GM12878 (cell line): ENCODE data around the gene EVI5L. TPM values are rescaled to one million over a fixed set of nuclear protein-coding genes. Genes with fewer than 3 reads are reported as not detected.
A peak's percentile ranks its signal among the peaks of the same experiment; 100 is the strongest.

Source experiments
- CBFB ChIP-seq: IDR thresholded peaks from 2 replicates; pipeline ENCODE4 v1.6.1; 2016; ENCODE audit warnings: antibody characterized with exemption, low read depth
- CHD1 ChIP-seq: IDR thresholded peaks from 2 replicates; pipeline ENCODE4 v1.6.1; 2012; ENCODE audit warnings: low read depth, low read length, improper control_type of control experiment
- FOS ChIP-seq: IDR thresholded peaks from 3 replicates; pipeline ENCODE4 v1.6.1; 2011; ENCODE audit warnings: borderline replicate concordance; ENCODE audit not compliant: insufficient read length; ENCODE audit errors: extremely low read depth
- HDGF ChIP-seq: fragments of 450-650 bp; IDR thresholded peaks from 2 replicates; pipeline ENCODE4 v1.6.1; 2016; ENCODE audit warnings: antibody characterized with exemption
- IKZF1 ChIP-seq: fragments of 450-650 bp; conservative IDR thresholded peaks from 2 replicates; pipeline ENCODE4 v1.6.1; 2017; ENCODE audit warnings: antibody characterized with exemption, mild to moderate bottlenecking
- IKZF2 ChIP-seq, 2 experiments: fragments of 450-650 bp; IDR thresholded peaks; 2 replicates each; pipeline ENCODE4 v1.6.1; 2017; ENCODE audit warnings: mild to moderate bottlenecking in 2 of 2, moderate library complexity in 2 of 2
- MAX ChIP-seq: IDR thresholded peaks from 2 replicates; pipeline ENCODE4 v1.6.1; 2012; ENCODE audit warnings: low read depth, low read length, improper control_type of control experiment
- MLLT1 ChIP-seq: fragments of 450-650 bp; IDR thresholded peaks from 2 replicates; pipeline ENCODE4 v1.6.1; 2016; ENCODE audit warnings: mild to moderate bottlenecking
- MXI1 ChIP-seq: fragments of 150-350 bp; IDR thresholded peaks from 2 replicates; pipeline ENCODE4 v1.6.1; 2011; ENCODE audit warnings: low read depth, mild to moderate bottlenecking, inconsistent platforms, low read length, improper control_type of control experiment
- NBN ChIP-seq: fragments of 450-650 bp; IDR thresholded peaks from 2 replicates; pipeline ENCODE4 v1.6.1; 2016
- PAX5 ChIP-seq: IDR thresholded peaks from 2 replicates; pipeline ENCODE4 v1.6.1; 2011; ENCODE audit warnings: low read depth, low read length, borderline replicate concordance
- RAD21 ChIP-seq: IDR thresholded peaks from 2 replicates; pipeline ENCODE4 v1.6.1; 2011; ENCODE audit warnings: mild to moderate bottlenecking, low read depth, low read length, moderate library complexity; ENCODE audit not compliant: insufficient read depth
- SMAD5 ChIP-seq: IDR thresholded peaks from 2 replicates; pipeline ENCODE4 v1.6.1; 2016; ENCODE audit warnings: antibody characterized with exemption, low read depth
- SPI1 ChIP-seq: IDR thresholded peaks from 2 replicates; pipeline ENCODE4 v1.6.1; 2011; ENCODE audit warnings: low read depth, mild to moderate bottlenecking, low read length, moderate library complexity, borderline replicate concordance; ENCODE audit not compliant: insufficient read depth
- STAT1 ChIP-seq: fragments of 450-650 bp; conservative IDR thresholded peaks from 2 replicates; pipeline ENCODE4 v1.6.1; 2014; ENCODE audit warnings: antibody characterized with exemption, mild to moderate bottlenecking
- TAF1 ChIP-seq: IDR thresholded peaks from 2 replicates; pipeline ENCODE4 v1.6.1; 2011; ENCODE audit warnings: mild to moderate bottlenecking, low read depth, low read length, borderline replicate concordance
- TBL1XR1 ChIP-seq: IDR thresholded peaks from 2 replicates; pipeline ENCODE4 v1.6.1; 2012; ENCODE audit warnings: low read depth, low read length, improper control_type of control experiment
- TCF12 ChIP-seq: IDR thresholded peaks from 2 replicates; pipeline ENCODE4 v1.6.1; 2011; ENCODE audit warnings: low read depth, mild to moderate bottlenecking, low read length
- TCF3 ChIP-seq: IDR thresholded peaks from 2 replicates; pipeline ENCODE4 v1.6.1; 2012; ENCODE audit warnings: low read depth, mild to moderate bottlenecking, low read length, borderline replicate concordance; ENCODE audit not compliant: insufficient read depth
- ZBTB33 ChIP-seq: fragments of 450-650 bp; IDR thresholded peaks from 2 replicates; pipeline ENCODE4 v1.6.1; 2017; ENCODE audit warnings: mild to moderate bottlenecking
- polyA plus RNA-seq, 11 experiments: library from polyadenylated mRNA; depleted of rRNA in 4 of 11; unstranded in 6 of 11; stranded (reverse) in 5 of 11; fragments of >200 nt; fragmentation: Nextera tagmentation in 4 of 11; fragmentation: Illumina TruSeq in 1 of 11; extraction: Ambion mirVana in 4 of 11; extraction: Trizol in 1 of 11; gene quantifications; 1 replicate in 1 of 11; 2 replicates in 10 of 11; pipeline versions ENCODE4 v1.2.1 to v1.2.3, GENCODE V29; 2011 to 2016; ENCODE audit warnings: inconsistent platforms in 2 of 11, missing spikeins in 2 of 11, low read depth in 1 of 11
- total RNA-seq, 4 experiments: library from RNA; depleted of rRNA in 3 of 4; stranded (reverse); fragments of >200 nt in 3 of 4; fragmentation: Illumina TruSeq in 1 of 4; extraction: Trizol in 1 of 4; gene quantifications; 2 replicates each; pipeline versions ENCODE4 v1.2.1 to v1.2.3, GENCODE V29; 2013 to 2021
- TF ChIP-seq, protein P1 (sequence below): fragments of 450-650 bp; formaldehyde crosslinking; IDR thresholded peaks from 2 replicates; pipeline ENCODE4 v1.4.0; 2020; ENCODE audit warnings: mild to moderate bottlenecking, moderate library complexity
- TF ChIP-seq, protein P2 (sequence below): IDR thresholded peaks from 2 replicates; pipeline ENCODE4 v1.6.1; 2011; ENCODE audit warnings: low read depth, mild to moderate bottlenecking, low read length, moderate library complexity, borderline replicate concordance; ENCODE audit errors: extremely low read depth

The EVI5L gene
- total and polyA plus RNA-seq, 10 of the 15 experiments (the other 5 are each of a cell fraction or from before 2014, with no cell fraction given) = 0.23 to 13.8 (median 5.0) TPM

GRCh38 chr19:7903244-7904073, 73.4 kb downstream of the EVI5L start, which contains the start of gene MAP2K7 (continued):
- TF ChIP-seq MXI1 = peak; percentile 19
- TF ChIP-seq SMAD5 = peak; percentile 51; the same call in 1 of the 2 replicates
- TF ChIP-seq, protein P1, sequence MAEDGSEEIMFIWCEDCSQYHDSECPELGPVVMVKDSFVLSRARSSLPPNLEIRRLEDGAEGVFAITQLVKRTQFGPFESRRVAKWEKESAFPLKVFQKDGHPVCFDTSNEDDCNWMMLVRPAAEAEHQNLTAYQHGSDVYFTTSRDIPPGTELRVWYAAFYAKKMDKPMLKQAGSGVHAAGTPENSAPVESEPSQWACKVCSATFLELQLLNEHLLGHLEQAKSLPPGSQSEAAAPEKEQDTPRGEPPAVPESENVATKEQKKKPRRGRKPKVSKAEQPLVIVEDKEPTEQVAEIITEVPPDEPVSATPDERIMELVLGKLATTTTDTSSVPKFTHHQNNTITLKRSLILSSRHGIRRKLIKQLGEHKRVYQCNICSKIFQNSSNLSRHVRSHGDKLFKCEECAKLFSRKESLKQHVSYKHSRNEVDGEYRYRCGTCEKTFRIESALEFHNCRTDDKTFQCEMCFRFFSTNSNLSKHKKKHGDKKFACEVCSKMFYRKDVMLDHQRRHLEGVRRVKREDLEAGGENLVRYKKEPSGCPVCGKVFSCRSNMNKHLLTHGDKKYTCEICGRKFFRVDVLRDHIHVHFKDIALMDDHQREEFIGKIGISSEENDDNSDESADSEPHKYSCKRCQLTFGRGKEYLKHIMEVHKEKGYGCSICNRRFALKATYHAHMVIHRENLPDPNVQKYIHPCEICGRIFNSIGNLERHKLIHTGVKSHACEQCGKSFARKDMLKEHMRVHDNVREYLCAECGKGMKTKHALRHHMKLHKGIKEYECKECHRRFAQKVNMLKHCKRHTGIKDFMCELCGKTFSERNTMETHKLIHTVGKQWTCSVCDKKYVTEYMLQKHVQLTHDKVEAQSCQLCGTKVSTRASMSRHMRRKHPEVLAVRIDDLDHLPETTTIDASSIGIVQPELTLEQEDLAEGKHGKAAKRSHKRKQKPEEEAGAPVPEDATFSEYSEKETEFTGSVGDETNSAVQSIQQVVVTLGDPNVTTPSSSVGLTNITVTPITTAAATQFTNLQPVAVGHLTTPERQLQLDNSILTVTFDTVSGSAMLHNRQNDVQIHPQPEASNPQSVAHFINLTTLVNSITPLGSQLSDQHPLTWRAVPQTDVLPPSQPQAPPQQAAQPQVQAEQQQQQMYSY (CRISPR knock-in tag) = no peak
- TF ChIP-seq, protein P2, sequence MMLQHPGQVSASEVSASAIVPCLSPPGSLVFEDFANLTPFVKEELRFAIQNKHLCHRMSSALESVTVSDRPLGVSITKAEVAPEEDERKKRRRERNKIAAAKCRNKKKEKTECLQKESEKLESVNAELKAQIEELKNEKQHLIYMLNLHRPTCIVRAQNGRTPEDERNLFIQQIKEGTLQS = peak; percentile 35; the same call in 1 of the 2 replicates
- TF ChIP-seq TAF1 = peak; percentile 61; the same call in 1 of the 2 replicates
- peak; percentile 36; the same call in 1 of the 2 replicates for TF ChIP-seq RAD21
- no peak for TF ChIP-seq CBFB
- peak; percentile 27; the same call in 1 of the 2 replicates for TF ChIP-seq TBL1XR1
- TF ChIP-seq TCF3 = 0 out of 2 replicates have a peak, but pooled peaks have one; percentile 36
- no peak for TF ChIP-seq SPI1
- peak; percentile 61; the same call in 1 of the 2 replicates for TF ChIP-seq NBN
- TF ChIP-seq MAX = peak; percentile 56; the same call in 1 of the 2 replicates
- 0 out of 2 replicates have a peak, but pooled peaks have one; percentile 31 for TF ChIP-seq CHD1
- TF ChIP-seq HDGF = peak; percentile 89; the same call in 1 of the 2 replicates
- 0 out of 2 replicates have a peak, but pooled peaks have one; percentile 27 for TF ChIP-seq MLLT1
- no peak for TF ChIP-seq FOS
- TF ChIP-seq ZBTB33 = no peak
- no peak for TF ChIP-seq TCF12
- TF ChIP-seq IKZF2 (IDR thresholded peaks at IDR 0.05) = peak; percentile 36 to 52; a peak in 2 of 4 replicates
- 0 out of 2 replicates have a peak, but pooled peaks have one; percentile 19 for TF ChIP-seq STAT1
- TF ChIP-seq IKZF1 = peak; percentile 100
- TF ChIP-seq PAX5 = peak; percentile 89
